Putamen (tissue), 1 donor: ENCODE results near the gene C11orf21.

Experiments used
- DNase-seq: peaks from one replicate; pipeline ENCODE4 v3.0.0-alpha.2; 2016; ENCODE audit warnings: low spot score

The C11orf21 gene

DNA sequence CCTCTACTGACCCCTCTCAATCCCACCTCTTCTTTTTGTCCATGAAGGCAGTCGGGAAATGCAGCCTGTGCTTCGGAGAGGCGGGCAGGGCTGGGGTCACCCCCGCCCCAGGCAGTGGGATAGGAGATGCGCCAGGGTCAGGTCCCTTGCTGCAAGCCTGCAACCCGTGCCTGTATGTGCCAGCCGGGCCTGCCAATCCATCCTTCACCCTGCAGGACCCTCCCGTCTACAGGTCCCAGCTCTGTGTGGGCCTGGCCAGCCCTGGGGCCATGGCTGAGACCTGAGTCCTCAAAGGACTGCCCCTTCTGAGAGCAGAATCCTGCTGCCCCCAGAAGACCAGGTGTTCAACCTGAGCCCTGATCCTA is 42.3 kb downstream of the C11orf21 start:
- no peak for DNase-seq

GRCh38 chr11:2258501-2259465 is 42.9 kb downstream of the C11orf21 start:
- no peak for DNase-seq

DNA sequence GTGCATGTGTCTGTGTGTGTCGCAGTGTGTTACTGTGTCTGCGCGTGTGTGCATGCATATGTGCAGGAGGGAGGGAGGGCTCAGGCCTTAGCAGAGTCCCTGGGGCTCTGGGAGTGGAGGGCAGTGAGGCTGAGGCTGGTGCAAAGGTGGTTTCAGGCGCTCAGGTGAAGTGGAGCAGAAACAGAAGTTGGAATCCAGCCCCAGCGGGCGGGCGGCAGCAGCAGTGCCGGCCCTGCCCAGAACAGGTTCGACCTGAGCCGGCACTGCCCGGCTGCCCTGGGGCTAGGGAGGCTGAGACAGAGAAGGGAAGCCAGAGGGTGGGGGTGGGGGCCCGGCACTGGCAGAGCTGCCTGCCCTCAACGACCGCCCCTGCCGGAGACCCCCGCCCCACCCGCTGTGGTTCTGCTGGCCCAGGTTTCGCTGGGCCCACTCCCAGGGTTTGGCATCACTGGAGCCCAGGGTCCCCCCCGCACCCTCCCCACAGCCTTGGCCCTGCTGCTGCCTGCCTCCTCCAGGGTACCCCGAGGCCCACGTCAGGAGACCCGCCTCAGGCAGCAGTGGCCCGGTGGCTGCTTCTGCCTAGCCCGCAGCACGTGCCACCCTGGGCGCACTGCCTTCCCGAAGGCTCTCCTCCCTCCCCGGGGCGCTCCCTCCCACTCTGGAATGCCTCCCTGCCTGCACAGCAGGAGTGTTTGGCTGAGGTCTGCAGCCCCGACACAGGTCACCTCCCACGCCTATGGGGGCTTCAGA is 44.6 kb downstream of the C11orf21 start:
- no peak for DNase-seq

GRCh38 chr11:2256293-2256913 is 45.3 kb downstream of the C11orf21 start:
- DNase-seq, result no peak

DNA sequence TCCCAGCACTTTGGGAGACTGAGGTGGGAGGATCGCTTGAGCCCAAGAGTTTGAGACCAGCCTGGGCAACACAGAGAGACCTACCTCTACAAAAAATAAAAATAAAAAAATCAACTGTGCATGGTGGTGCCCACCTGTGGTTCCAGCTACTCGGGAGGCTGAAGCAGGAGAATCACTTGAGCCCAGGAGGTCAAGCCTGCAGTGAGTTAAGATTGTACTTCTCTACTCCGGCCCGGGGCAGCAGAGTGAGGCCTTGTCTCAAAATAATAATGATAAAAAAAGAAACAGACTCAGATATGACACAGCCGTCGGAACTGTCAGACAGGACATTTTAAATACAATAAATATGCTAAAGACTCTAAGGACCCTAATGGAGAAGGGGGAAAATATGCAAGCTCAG is 49.7 kb downstream of the C11orf21 start:
- DNase-seq, result no peak

GRCh38 chr11:2251138-2251537 is 50.6 kb downstream of the C11orf21 start:
- DNase-seq, result no peak

DNA sequence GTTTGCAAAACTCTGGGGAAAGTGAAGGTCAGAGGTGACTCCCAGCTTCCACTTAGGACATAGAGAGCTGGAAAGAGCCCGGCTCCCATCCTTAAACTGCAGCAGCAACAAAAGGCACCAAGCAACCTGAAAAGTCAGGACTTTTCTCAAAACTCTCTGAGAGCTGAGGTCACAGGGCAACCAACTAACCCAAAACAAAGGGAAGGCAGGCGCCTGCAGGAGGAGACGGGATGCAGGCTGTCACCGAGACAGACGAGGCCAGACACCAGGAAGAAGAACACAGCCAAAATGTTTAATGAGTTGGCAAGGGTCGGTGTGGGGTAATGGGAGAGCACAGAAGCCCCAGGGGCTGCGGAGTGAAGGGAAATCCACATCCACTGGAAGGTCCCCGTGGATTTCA is 51.2 kb downstream of the C11orf21 start:
- DNase-seq, result no peak

- DNase-seq, result no peak
These were observed 51.7 kb downstream of the C11orf21 start for GRCh38 chr11:2250041-2250440.

DNA sequence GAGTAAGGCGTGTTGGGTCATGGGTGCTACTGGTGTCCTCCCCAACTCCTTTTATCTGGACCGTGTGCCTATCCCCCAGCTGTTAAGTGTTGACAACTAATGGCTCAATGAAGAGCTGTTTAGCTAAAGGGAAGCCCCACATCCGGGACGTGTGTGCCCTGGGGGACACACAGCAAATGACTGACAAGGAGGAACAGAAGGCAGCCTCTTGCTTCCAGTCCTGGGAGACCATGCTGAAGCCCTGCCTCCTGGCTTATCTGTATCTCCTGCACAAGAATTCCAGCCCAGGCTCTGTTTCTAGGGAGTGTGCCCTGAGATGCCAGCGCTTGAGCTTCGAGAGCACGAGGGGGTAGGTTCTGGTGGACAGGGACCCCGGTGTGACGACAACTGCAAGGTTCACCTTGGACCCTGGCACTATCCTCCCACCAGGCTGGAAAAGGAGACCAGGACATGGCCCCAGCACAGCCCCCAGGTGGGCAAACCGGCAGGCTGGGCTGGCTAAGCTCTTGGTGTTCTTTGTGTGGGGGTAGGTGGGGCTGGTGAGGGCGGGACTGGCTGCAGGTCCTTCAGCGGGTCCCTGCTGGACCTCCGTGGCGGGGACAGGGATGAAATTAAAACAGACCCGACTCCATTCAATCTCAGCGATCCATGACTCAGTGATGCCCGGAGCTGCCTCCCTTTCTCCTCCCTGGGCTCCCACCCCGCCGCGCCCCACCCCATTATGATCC is 52.4 kb downstream of the C11orf21 start:
- no peak for DNase-seq

- no peak for DNase-seq
These were observed 53.0 kb downstream of the C11orf21 start for GRCh38 chr11:2248762-2249161.

- no peak for DNase-seq
These were observed 53.5 kb downstream of the C11orf21 start for GRCh38 chr11:2248242-2248641.

GRCh38 chr11:2247496-2247895 is 54.2 kb downstream of the C11orf21 start:
- DNase-seq, result no peak
